Mammary epithelial cell (primary cell): ENCODE measurements around the gene GSG1.

ENCODE experiments used
- CTCF ChIP-seq, 2 donors: IDR thresholded peaks in 1 of 2; conservative IDR thresholded peaks in 1 of 2; 2 replicates each; pipeline ENCODE4 v1.5.1; 2011 to 2012; ENCODE audit warnings: inconsistent platforms in 2 of 2, low read length in 2 of 2, mild to moderate bottlenecking in 2 of 2, control low read depth in 1 of 2, low read depth in 1 of 2; ENCODE audit not compliant: insufficient read depth in 1 of 2; ENCODE audit errors: extremely low read depth in 1 of 2
- EZH2 ChIP-seq: IDR thresholded peaks from 2 replicates; pipeline ENCODE4 v1.6.1; 2012; ENCODE audit warnings: low read length, inconsistent platforms, borderline replicate concordance

- TF ChIP-seq CTCF (conservative IDR thresholded peaks at IDR 0.05 in 1 of 2, IDR thresholded peaks at IDR 0.05 in 1 of 2; ENCODE audit: extremely low read depth in 1 of 2, insufficient read depth in 1 of 2, low read depth in 1 of 2, low read length in 2 of 2): no peak
- TF ChIP-seq EZH2: no peak
Measured at GRCh38 chr12:13117029-13117428, 13.6 kb upstream of the GSG1 start.
